Activated CD4-positive, alpha-beta T cell treated with anti-CD3 and anti-CD28 coated beads, Interleukin-2, amount 50 U/mL, for 24 hours (primary cell): ENCODE results near the gene MAPK1.
"Not testable (repeated sequence)": the region's sequence is repeated elsewhere in the genome, so short reads cannot be mapped to it uniquely, and the experiment has no call there.

Source experiments
- DNase-seq, 2 donors: peaks; one replicate each; pipeline ENCODE4 v3.0.0-alpha.2; 2020; ENCODE audit warnings: low read depth in 1 of 2, low spot score in 1 of 2

MAPK1 gene

GRCh38 chr22:21849489-21849888 lies 18.0 kb downstream of the MAPK1 start:
- no peak for DNase-seq

DNA sequence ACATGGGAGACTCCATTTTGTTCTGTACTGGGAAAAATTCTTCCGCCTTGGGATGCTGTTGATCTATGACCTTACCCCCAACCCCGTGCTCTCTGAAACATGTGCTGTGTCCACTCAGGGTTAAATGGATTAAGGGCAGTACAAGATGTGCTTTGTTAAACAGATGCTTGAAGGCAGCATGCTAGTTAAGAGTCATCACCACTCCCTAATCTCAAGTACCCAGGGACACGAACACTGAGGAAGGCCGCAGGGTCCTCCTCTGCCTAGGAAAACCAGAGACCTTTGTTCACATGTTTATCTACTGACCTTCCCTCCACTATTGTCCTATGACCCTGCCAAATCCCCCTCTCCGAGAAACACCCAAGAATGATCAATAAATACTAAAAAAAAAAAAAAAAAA lies 19.4 kb downstream of the MAPK1 start:
- DNase-seq, result not testable (repeated sequence)

DNA sequence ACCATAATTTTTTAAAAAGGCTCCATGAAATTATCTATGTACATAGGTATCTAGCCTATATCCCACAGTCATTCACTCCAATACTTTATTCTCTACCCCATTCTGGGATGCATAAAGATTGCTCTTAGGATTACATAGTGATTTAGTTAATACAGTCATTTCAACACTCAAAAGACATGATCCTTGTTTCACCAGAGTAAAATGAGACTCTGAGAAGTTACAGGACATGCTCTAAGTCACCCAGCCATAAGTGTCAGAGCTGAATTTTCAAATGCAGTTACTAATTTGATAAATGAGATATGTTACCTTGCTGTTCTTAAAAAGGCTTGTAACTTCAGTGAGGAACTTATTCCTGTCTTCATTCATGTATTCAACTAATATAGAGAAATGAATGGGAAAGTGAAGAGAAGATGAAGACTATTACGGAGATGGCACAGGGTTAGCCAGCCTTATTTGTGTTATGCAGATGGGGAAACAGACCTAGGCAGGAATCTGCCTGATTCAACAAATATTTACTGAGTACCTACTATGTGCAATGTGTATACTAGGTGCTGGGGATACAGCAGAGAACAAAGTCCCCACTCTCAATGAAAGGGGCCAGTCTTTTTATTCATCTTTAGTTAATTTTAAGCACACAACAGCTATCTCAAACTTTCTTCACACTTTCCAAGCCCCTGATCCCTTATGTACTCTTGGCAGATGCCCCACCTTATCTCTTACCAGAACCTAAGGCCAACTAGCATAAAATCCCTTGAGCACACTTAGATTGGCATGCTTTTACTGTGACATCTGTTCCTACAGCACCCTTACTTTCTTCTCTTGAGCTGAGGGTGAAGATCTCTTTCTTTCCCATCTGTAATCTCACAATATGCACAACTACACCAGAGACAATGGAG lies 21.6 kb downstream of the MAPK1 start:
- DNase-seq, result no peak

GRCh38 chr22:21842946-21843345 lies 24.5 kb downstream of the MAPK1 start:
- no peak for DNase-seq

DNA sequence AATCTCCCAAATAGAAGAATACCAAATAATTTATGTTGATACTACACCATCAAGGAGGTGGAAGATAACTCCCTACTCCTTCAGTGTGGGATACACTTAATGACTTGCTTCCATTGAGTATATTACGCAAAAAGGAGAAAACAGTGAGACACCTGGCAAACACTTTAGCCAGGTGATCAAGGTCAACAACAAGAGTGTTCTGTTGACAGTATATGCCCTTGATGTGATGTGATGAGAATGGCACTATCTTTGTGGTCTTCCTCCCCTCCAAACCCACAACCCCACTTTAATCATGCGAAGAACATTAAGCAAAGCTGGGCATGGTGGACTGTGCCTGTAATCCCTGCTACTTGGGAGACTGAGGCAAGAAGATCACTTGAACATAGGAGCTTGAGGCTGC lies 26.0 kb downstream of the MAPK1 start:
- DNase-seq, result no peak

- no peak for DNase-seq
These were observed 27.1 kb downstream of the MAPK1 start for GRCh38 chr22:21840236-21840823.

- DNase-seq, result no peak
These were observed 27.7 kb downstream of the MAPK1 start for GRCh38 chr22:21839765-21840140.

DNA sequence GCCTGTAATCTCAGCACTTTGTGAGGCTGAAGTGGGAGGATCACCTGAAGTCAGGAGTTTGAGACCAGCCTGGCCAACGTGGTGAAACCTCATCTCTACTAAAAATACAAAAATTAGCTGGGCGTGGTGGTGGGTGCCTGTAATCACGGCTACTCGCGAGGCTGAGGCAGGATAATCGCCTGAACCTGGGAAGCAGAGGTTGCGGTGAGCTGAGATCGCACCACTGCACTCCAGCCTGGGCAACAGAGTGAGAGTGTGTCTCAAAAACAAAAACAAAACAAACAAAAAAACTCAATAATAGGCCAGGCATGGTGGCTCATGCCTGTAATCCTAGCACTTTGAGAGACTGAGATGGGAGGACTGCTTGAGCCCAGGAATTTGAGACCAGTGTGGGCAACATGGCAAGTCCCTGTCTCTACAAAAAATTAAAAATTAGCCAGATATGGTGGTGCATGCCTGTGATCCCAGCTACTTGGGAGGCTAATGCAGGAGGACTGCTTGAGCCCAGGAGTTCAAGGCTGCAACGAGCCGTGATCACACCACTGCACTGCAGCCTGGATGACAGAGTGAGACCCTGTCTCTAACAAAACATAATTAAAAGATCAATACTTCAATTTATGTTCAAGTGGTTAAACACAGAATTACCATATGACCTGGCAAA lies 28.2 kb downstream of the MAPK1 start:
- not testable (repeated sequence) for DNase-seq

DNA sequence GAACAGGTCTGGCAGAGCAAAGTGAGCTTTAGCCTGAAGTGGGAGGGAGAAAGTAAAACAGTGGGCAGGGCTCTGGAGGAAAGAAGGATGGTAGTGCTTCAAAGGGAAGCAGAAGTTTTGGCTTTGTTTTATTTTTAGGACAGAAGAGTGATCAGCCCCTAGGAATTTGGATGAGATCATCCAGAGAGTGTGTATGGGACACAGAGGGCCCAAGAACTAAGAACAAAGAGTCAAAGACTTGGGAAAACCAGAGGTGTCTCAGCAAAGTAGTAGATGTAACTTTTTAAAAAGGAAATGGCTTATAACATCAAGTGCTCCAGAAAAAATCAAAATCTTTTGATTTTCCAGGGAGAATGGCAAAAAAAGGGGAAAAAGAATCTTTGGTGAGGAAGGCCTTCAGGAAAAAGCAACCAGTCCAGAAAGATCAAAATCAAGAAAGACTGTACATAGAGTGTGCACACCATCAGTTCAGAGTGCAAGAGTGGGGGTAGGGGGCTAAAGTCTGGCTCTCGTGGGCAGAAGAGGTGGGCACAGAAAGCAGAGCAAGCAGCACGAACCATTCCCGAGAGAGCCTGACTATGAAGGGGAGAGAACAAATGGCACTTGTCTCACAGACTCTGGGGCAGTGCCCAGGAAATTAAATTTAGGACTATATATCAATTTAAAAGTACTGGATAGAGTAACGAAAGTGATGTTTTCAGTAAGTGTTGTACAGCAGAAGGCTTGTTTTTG lies 30.0 kb downstream of the MAPK1 start:
- no peak for DNase-seq

GRCh38 chr22:21836486-21836885 lies 31.0 kb downstream of the MAPK1 start:
- DNase-seq, result not testable (repeated sequence)

DNA sequence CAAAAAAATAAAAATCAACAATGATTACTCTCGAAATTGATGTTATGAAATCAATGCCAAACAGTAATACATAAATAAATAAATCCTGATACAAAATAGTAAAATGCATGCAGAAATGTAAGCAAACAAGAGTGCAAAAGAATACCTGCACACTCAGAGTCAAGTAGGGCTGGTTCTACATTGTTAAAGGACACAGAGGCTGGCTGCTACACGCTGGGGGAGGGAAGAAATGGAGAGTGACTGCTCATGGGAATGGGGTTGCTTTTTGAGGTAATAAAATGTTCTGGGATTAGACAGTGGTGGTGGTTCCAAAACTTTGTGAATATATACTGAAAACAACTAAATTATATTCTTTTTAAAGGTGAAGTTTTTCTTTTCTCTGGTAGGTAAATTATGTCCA lies 32.1 kb downstream of the MAPK1 start:
- DNase-seq, result no peak

GRCh38 chr22:21834869-21835268 lies 32.6 kb downstream of the MAPK1 start:
- DNase-seq, result no peak

GRCh38 chr22:21832291-21833290 lies 34.9 kb downstream of the MAPK1 start:
- no peak for DNase-seq

DNA sequence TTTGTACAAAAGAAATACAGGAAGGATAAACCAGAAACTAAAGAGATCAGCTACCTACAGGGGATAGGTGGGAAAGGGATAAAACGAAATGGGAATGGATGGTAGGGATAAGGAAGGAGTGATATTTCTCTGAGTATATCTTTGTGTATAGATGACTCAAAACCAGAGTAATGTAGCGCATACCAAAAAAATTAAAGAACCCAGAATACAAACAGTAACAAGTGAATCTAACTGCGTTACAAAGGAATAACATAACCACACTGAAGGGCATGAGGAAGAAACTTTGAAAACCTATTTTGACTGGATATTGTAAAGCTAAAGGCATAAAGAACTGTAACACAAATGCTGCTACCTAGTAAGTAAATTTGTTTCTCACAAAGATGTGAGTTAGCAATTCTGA lies 37.9 kb downstream of the MAPK1 start:
- DNase-seq, result no peak

GRCh38 chr22:21828268-21828638 lies 39.2 kb downstream of the MAPK1 start:
- no peak for DNase-seq

GRCh38 chr22:21827628-21828267 lies 39.7 kb downstream of the MAPK1 start:
- no peak for DNase-seq

GRCh38 chr22:21826204-21826603 lies 41.2 kb downstream of the MAPK1 start:
- no peak for DNase-seq

DNA sequence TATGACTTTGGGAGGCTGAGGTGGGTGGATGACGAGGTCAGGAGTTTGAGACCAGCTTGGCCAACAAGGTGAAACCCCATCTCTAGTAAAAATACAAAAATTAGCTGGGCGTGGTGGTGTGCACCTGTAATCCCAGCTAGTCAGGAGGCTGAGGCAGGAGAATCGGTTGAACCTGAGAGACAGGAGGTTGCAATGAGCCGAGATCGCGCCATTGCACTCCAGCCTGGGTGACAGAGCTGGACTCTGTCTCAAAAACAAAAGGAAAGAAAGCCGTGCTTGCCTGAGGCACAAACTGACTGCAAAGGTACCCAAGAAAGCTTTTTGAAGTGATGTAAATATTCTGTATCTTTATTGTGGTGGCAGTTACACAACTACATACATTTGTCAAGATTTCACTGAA lies 42.5 kb downstream of the MAPK1 start:
- DNase-seq, result not testable (repeated sequence)

GRCh38 chr22:21824445-21824912 lies 43.0 kb downstream of the MAPK1 start:
- no peak for DNase-seq
